ENCODE data around the gene SUN1.

- TF ChIP-seq CTCF (IDR thresholded peaks at IDR 0.05): no peak
- TF ChIP-seq POLR2AphosphoS5 (IDR thresholded peaks at IDR 0.05): no peak
Measured at GRCh38 chr7:825386-825785, 6.9 kb upstream of the SUN1 start.

All from suprapubic skin (tissue), 3 donors.